GM18507 (cell line): ENCODE measurements around the gene ADK.
A peak's percentile ranks its signal among the peaks of the same experiment; 100 is the strongest.
"Not testable (repeated sequence)": the region's sequence is repeated elsewhere in the genome, so short reads cannot be mapped to it uniquely, and the experiment has no call there.

Source experiments
- DNase-seq: peaks from one replicate; pipeline ENCODE4 v3.0.0; 2011; ENCODE audit warnings: low read depth; ENCODE audit not compliant: insufficient read length; ENCODE audit errors: extremely low spot score
- FAIRE-seq: peaks from 2 replicates; lab custom pipeline; 2011; peaks lifted over from hg19 to GRCh38; lab: Jason Lieb, UNC

ADK gene

GRCh38 chr10:74500026-74500704 lies 349.1 kb downstream of the ADK start:
- FAIRE-seq, result peak; percentile 5
- DNase-seq, result no peak

- FAIRE-seq, result no peak
- DNase-seq, result no peak
Observed at GRCh38 chr10:74500816-74501215, 349.8 kb downstream of the ADK start.

- DNase-seq (no peak), FAIRE-seq (peak; percentile 26)
Observed at GRCh38 chr10:74502963-74503608, 352.1 kb downstream of the ADK start.

DNA sequence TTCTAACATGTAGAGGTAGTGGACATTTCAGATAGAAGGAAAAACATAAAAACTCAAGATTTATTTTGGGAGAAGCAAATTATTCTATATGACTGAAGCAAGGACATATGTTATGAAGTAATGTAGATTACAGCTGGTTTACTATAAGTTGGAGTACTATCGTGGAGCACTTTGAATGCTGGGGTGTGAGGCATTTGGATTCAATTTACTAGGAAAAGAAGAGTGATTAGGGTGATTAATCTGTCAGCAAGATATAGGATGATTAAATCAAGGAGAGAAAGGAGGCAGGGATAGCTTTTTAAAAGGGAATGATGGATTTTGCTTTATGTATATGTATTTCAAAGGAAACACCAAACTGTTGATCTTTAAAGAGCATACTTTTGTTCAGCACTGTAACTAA lies 356.9 kb downstream of the ADK start:
- FAIRE-seq (no peak), DNase-seq (no peak)

DNA sequence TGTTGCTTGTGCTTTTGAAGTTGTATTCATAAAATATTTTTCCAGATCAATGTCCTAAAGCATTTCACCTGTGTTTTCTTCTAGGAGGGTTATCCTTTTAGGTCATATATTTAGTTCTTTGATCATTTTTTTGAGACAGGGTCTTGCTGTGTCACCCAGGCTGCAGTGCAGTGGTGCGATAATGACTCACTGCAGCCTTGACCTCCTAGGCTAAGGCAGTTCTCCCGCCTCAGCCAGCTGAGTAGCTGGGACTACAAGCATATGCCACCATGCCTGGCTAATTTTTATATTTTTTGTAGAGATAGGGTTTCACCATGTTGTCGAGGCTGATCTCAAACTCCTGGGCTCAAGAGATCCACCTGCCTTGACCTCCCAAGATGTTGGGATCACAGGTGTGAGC lies 359.6 kb downstream of the ADK start:
- no peak for FAIRE-seq
- DNase-seq, result no peak

DNA sequence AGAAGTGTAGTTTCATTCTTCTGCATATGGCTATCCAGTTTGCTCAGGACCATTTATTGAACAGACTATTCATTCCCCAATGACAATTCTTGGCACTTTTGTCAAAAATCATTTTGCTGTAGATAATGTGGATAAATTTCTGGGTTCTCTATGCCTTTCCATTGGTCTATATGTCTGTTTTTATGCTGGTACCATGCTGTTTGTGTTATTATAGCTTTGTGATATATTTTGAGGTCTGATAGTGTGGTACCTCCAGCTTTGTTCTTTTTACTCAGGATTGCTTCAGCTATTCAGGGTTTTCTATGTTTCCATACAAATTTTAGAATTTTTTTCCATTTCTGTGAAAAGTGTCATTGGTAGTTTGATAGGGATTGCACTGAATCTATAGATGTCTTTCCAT lies 360.0 kb downstream of the ADK start:
- DNase-seq, result no peak
- no peak for FAIRE-seq

DNA sequence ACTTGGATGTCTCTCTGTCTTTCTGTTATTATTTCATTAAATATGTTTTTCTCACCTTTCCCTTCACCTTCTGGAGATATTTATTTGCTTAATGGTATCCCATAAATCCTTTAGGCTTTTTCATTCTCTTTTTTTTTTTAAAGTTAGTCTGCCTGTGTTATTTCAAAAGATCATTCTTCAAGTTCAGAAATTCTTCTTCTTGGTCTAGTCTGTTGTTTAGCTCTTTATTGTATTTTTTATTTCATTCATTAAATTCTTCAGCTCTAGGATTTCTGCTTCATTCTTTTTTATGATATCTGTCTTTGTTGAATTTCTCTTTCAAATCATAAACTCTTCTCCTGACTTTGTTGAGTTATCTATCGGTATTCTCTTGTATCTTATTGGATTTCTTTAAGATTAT lies 363.3 kb downstream of the ADK start:
- FAIRE-seq, result no peak
- no peak for DNase-seq

DNA sequence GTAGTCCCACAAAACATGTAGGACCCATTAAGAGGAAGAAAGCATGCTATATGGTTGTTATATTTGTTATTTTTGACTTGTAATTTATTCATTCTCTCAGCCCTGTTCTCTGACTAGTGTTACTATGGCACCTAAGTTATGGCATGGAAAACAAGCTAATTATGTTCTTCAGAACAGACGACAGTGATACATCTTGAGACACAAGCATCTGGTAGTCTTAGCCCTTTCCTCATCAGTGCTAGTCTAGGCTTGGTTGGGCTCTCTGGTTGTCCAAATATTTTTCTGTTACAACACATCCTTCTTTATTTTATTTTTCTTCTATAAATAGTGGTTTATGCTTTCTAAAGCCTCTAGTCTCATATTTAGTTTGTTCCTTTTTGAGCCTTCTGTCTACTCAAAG lies 367.0 kb downstream of the ADK start:
- FAIRE-seq, result no peak
- no peak for DNase-seq

DNA sequence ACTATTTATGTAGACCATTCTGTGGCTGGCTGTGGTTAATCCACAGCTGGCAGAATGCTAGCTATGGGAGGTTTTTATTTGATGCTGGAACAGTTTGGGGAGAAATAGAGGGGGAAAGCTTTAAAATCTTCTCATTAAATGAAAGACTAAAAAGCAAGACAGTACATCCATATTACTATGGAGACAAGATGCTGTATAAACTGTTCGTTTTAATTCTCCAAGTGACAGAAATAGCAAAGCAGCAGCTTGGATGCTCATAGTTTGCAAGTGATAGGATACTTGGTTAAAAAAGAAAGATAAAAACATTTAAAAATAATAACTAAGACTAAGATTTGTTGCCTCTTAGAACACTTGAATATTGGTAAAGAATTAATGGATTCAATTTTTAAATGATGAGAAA lies 370.5 kb downstream of the ADK start:
- FAIRE-seq, result no peak
- no peak for DNase-seq

- FAIRE-seq (no peak), DNase-seq (no peak)
Observed at GRCh38 chr10:74523199-74523598, 372.2 kb downstream of the ADK start.

- FAIRE-seq, result no peak
Observed at GRCh38 chr10:74525885-74526284, 374.9 kb downstream of the ADK start.

DNA sequence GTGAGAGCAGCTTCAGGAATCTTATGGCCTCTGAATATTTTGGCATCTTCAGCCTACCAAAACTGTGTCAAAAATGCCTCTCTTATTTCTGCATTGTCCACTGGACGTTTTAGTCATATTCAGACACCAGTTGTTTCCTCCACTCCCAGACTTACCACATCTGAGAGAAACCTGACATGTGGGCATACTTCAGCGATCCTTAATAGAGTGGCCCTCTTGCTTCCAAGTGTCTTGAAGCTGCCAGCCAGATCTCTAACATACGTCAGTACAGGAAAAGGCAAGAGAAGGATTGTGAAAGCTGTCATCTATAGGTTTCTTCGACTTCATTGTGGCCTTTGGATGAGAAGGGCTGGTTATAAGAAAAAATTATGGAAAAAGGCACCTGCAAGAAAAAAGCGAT lies 376.6 kb downstream of the ADK start:
- not testable (repeated sequence) for FAIRE-seq, DNase-seq

More at GRCh38 chr10:74525885-74526284, 374.9 kb downstream of the ADK start:
- no peak for DNase-seq

DNA sequence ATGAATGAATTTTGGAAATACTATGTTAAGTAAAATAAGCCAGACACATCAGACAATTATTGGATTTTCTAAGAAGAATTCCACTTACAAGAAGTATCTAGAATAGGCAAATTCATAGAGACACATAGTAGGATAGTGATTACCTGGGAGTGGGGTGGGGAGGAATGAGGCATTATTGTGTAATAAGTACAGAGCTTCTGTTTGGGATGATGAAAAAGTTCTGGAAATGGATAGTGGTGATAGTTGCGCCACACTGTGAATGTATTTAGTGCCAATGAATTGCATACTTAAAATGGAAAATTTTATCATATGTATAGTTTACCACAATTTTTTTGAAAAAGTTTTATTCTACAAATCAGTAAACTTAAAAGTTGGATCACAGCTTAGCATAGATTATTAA lies 378.2 kb downstream of the ADK start:
- FAIRE-seq (no peak), DNase-seq (no peak)

DNA sequence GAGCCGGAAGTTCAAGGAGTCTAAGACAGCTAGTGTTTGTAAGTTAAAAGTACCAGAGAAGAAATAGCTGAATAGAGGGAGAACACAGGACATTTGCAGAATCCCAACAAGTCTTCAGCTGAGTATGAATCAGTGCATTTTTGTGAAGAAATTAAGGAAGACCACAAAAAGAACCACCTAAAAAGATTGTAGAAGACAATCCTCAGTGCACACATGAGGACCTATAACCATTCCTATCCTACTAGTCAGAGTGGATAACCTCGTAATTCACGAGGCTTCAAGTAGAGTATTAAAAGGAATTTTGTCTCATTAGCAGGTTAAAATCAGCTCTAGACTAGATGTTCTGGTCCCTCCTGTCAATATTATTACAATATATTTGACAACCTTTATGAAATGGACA lies 380.0 kb downstream of the ADK start:
- FAIRE-seq (no peak), DNase-seq (no peak)

GRCh38 chr10:74539317-74539716 lies 388.3 kb downstream of the ADK start:
- DNase-seq (no peak), FAIRE-seq (no peak)

DNA sequence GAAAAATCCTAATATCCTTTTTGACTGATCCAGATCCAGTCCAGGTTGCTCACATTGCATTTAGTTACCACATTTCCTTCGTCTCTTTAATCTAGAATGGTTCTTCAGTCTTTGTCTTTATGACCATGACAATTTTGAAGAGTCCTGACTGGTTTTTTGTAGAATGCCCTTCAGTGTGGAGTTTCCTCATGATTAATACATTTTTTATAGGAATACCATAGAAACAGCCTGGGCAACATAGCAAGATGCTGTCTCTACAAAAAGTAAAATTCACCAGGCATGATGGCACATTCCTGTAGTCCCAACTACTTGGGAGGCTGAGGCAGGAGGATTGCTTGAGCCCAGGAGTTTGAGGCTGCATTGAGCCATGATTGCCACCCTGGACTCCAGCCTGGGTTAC lies 390.4 kb downstream of the ADK start:
- no peak for DNase-seq
- FAIRE-seq, result no peak

DNA sequence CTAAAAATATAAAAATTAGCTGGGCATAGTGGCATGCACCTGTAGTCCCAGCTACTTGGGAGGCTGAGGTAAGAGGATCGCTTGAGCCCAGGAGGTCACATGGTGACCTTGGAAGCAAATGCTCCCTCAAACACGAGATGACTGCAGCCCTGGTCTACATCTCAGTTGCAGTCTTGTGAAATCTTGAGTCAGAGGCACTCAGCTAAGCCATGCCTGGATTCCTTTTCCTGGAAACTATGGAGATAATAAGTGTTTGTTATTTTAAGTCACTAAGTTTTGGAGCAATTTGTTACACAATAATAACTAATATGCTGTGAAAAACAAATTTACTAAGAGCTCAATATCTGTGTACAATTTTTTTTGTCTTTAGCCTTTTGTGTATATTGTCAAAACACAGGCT lies 391.1 kb downstream of the ADK start:
- no peak for FAIRE-seq
- DNase-seq, result no peak

- no peak for DNase-seq
- no peak for FAIRE-seq
Observed at GRCh38 chr10:74543276-74543675, 392.3 kb downstream of the ADK start.

- FAIRE-seq (no peak), DNase-seq (no peak)
Observed at GRCh38 chr10:74544106-74544505, 393.1 kb downstream of the ADK start.

DNA sequence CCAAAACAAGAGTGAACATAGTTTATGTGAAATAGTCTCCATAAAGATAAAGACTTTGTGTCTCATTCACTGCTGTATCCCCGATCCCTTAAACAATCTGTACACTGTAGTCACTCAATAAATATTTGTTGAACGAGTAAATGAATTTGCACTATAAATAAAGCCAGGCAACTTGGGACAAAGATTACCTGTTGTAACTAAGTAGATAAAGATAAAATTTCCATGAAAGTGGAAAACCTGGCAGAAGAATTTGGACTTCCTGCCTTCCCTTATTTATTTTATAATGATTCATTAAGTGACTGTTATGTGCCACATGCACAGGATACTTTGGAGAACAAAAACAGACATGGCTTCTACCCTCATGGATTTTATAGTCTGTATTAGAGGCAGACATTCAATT lies 397.7 kb downstream of the ADK start:
- FAIRE-seq (no peak), DNase-seq (no peak)

GRCh38 chr10:74556072-74556705 lies 405.2 kb downstream of the ADK start:
- DNase-seq (no peak), FAIRE-seq (no peak)
